ENCODE results near the gene PSME3. TPM values are rescaled to one million over a fixed set of nuclear protein-coding genes. Genes with fewer than 3 reads are reported as not detected.
"Not testable (repeated sequence)": the region's sequence is repeated elsewhere in the genome, so short reads cannot be mapped to it uniquely, and the experiment has no call there.

PSME3 gene
- total RNA-seq, 1 donor from 2014 or later, result 116 TPM

DNA sequence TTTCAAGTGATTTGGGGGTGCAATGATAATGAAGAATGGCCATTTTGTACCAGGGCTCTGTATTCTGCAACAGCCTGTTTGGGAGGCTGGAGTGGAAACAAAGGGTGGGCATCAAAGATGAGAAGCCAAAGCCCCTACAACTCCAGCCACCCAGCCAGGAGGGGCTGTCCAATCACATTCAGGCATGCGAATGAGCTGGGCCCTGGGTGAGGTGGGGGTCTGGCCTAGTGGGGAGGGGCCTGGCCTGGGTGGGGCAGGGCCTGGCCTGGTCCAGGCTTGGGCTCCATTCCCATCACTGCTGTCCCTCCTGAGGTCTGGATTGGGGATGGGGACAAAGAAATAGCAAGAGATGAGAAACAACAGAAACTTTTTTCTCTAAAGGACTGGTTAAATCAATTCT is 24.2 kb downstream of the PSME3 start:
- Mint-ChIP-seq H3K4me3 (no peak overlapping the region), H3K4me1 (ENCODE audit: unreplicated experiment) (no peaks in the 10 kb centered on the region), H3K27ac (no peak overlapping the region), H3K27me3 (no peaks in the 10 kb centered on the region), H3K9me3 (no peaks in the 10 kb centered on the region), H3K36me3 (no peaks in the 10 kb centered on the region)
- DNase-seq (ENCODE audit: extremely low spot score, unreplicated experiment), result no peak
- no peak for TF ChIP-seq CTCF (conservative IDR thresholded peaks at IDR 0.05)

DNA sequence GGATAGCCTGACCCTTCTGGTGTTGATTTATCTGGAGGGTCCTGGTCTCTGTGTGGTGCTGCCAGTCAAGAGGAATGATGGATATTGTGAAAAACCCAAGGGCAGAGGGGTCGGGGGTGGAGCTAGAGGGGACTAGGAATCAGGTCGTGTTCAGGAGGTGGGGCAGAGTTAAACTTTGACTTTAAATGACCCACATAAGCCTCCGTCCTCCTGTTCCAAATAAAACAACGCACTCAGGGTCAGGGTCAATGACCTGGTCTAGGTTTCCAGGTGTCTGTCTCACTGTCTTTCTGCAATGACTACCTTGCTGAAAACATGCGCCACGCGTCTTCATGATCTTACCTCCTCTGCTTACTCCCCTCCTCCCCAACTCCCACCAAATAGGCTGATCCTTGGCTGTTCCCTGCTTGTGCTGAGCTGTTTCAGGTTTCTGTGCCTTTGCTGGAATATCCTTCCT is 32.5 kb downstream of the PSME3 start:
- Mint-ChIP-seq H3K27me3 (peaks cover 15% of the 10 kb centered on the region), H3K9me3 (no peaks in the 10 kb centered on the region), H3K4me1 (ENCODE audit: unreplicated experiment) (peaks cover 10% of the 10 kb centered on the region), H3K4me3 (no peak overlapping the region), H3K27ac (no peak overlapping the region), H3K36me3 (no peaks in the 10 kb centered on the region)
- DNase-seq (ENCODE audit: extremely low spot score, unreplicated experiment), result no peak
- TF ChIP-seq CTCF (conservative IDR thresholded peaks at IDR 0.05), result no peak

- Mint-ChIP-seq H3K36me3 (no peaks in the 10 kb centered on the region), H3K4me3 (no peak overlapping the region), H3K4me1 (ENCODE audit: unreplicated experiment) (peaks cover 10% of the 10 kb centered on the region), H3K27ac (no peak overlapping the region), H3K9me3 (no peaks in the 10 kb centered on the region), H3K27me3 (peaks cover 15% of the 10 kb centered on the region)
- no peak for DNase-seq (ENCODE audit: extremely low spot score, unreplicated experiment)
- no peak for TF ChIP-seq CTCF (conservative IDR thresholded peaks at IDR 0.05)
Observed at GRCh38 chr17:42866216-42866615, 33.0 kb downstream of the PSME3 start.

DNA sequence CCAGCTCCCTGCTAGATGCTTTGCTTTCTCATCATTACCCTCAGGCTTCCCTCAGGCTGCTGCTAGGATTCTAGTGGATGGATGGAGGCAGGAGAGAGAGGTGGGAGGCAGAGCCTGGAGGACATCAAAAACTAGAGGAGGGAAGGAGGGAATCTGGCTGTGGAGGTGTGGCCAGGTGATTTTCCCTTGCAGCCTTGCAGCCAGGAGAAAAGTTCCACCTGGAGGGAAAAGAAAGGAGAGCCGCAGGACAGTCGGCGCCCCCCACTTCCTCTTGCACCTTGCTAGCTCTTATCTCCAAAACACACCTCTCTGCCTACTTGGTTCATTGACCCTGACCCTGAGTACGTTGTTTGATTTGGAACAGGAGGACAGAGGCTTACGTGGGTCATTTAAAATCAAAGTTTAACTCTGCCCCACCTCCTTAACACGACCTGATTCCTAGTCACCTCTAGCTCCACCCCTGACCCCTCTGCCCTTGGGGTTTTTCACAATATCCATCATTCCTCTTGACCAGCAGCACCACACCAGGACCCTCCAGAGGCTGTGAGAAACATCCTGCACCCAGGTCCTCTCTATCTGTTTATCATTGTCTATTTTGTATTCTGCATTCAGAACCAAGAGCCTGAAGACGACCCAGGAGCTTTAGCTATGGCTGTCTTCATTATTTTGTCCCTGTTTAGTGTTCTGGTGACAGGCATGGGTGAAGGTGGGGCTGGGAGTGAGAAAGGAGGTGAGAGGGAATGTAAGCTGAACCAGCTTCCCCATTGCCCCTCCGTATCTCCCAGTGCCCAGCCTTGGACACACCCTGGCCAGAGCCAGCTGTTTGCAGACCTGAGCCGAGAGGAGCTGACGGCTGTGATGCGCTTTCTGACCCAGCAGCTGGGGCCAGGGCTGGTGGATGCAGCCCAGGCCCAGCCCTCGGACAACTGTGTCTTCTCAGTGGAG is 33.7 kb downstream of the PSME3 start:
- Mint-ChIP-seq H3K4me3 (no peak overlapping the region), H3K4me1 (ENCODE audit: unreplicated experiment) (peaks cover 10% of the 10 kb centered on the region), H3K36me3 (peaks cover 3% of the 10 kb centered on the region), H3K27ac (no peak overlapping the region), H3K27me3 (peaks cover 18% of the 10 kb centered on the region), H3K9me3 (peaks cover 5% of the 10 kb centered on the region)
- DNase-seq (ENCODE audit: extremely low spot score, unreplicated experiment), result no peak
- TF ChIP-seq CTCF (conservative IDR thresholded peaks at IDR 0.05), result no peak

GRCh38 chr17:42867694-42868261 is 34.6 kb downstream of the PSME3 start:
- H3K4me3 Mint-ChIP-seq; H3K9me3 Mint-ChIP-seq; DNase-seq (ENCODE audit: extremely low spot score, unreplicated experiment); H3K27ac Mint-ChIP-seq; H3K36me3 Mint-ChIP-seq: not testable (repeated sequence)
- peaks cover 19% of the 10 kb centered on the region for H3K27me3 Mint-ChIP-seq
- H3K4me1 Mint-ChIP-seq (ENCODE audit: unreplicated experiment), result peaks cover 10% of the 10 kb centered on the region

DNA sequence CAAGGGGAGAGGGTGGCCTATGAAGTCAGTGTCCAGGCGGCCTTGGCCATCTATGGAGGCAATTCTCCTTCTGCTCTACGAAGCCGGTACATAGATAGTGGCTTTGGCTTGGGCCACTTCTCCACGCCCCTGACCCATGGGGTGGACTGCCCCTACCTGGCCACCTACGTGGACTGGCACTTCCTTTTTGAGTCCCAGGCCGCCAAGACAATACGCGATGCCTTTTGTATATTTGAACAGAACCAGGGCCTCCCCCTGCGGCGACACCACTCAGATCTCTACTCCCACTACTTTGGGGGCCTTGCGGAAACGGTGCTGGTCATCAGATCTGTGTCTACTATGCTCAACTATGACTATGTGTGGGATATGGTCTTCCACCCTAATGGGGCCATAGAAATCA is 35.1 kb downstream of the PSME3 start:
- Mint-ChIP-seq H3K4me1 (ENCODE audit: unreplicated experiment) (peaks cover 10% of the 10 kb centered on the region), H3K9me3 (peaks cover 5% of the 10 kb centered on the region), H3K4me3 (no peak overlapping the region), H3K36me3 (peaks cover 3% of the 10 kb centered on the region), H3K27me3 (peaks cover 25% of the 10 kb centered on the region), H3K27ac (no peak overlapping the region)
- DNase-seq (ENCODE audit: extremely low spot score, unreplicated experiment), result no peak
- TF ChIP-seq CTCF (conservative IDR thresholded peaks at IDR 0.05), result no peak
